Natural killer cell treated with Interleukin-12 subunit alpha and Interleukin-12 subunit beta and Interleukin-15 and Interleukin-18, amount 100 ng/mL, for 72 hours (primary cell): ENCODE data around the gene PITPNM1. TPM values are rescaled to one million over a fixed set of nuclear protein-coding genes. Genes with fewer than 3 reads are reported as not detected.
"Not testable (repeated sequence)": the region's sequence is repeated elsewhere in the genome, so short reads cannot be mapped to it uniquely, and the experiment has no call there.

Experiments used
- ATAC-seq, 2 donors: fragments of 150-1000 bp; cut with Tn5 transposase in 1 of 2; sonication (Bioruptor Pico), chemical (Tn5 transposase) in 1 of 2; 2 replicates each; pipeline ENCODE4 v1.10.0; 2021
- DNase-seq: peaks from one replicate; pipeline ENCODE4 v3.0.0; 2022; ENCODE audit warnings: low spot score
- H3K27ac Mint-ChIP-seq, 2 donors: 1 replicate in 1 of 2; 2 replicates in 1 of 2; pipeline ENCODE4 v1.8.0; 2022; ENCODE audit warnings: mixed read lengths in 2 of 2, mild to moderate bottlenecking in 1 of 2, moderate library complexity in 1 of 2
- H3K27me3 Mint-ChIP-seq, 2 donors: 1 replicate in 1 of 2; 2 replicates in 1 of 2; pipeline ENCODE4 v1.8.0; 2022; ENCODE audit warnings: mixed read lengths in 2 of 2
- H3K36me3 Mint-ChIP-seq: one replicate; pipeline ENCODE4 v1.8.0; 2022; ENCODE audit warnings: mixed read lengths
- H3K4me1 Mint-ChIP-seq, 2 donors: 1 replicate in 1 of 2; 2 replicates in 1 of 2; pipeline ENCODE4 v1.8.0; 2022; ENCODE audit warnings: low read depth in 2 of 2, mixed read lengths in 2 of 2, mild to moderate bottlenecking in 1 of 2
- H3K4me3 Mint-ChIP-seq: one replicate; pipeline ENCODE4 v1.8.0; 2022; ENCODE audit warnings: mixed read lengths
- H3K9me3 Mint-ChIP-seq: 2 replicates; pipeline ENCODE4 v1.8.0; 2022; ENCODE audit warnings: mixed read lengths
- total RNA-seq, 2 donors: library from RNA; stranded (reverse); gene quantifications; one replicate each; pipeline ENCODE4 v1.2.3, GENCODE V29; 2022

PITPNM1 gene
- total RNA-seq, 2 donors from 2014 or later: 66.0 to 174 TPM

GRCh38 chr11:67465530-67465929 is 39.6 kb downstream of the PITPNM1 start:
- not testable (repeated sequence) for H3K27me3 Mint-ChIP-seq, H3K9me3 Mint-ChIP-seq, ATAC-seq, DNase-seq, H3K36me3 Mint-ChIP-seq
- peaks cover 12 to 14% of the 10 kb centered on the region in 2 donors for H3K4me1 Mint-ChIP-seq
- H3K4me3 Mint-ChIP-seq: peak overlapping the region; percentile 73
- peak overlapping the region; percentile 79 to 83 for H3K27ac Mint-ChIP-seq

- peak overlapping the region; percentile 79 to 83 for H3K27ac Mint-ChIP-seq
- H3K4me1 Mint-ChIP-seq: peaks cover 12 to 14% of the 10 kb centered on the region in 2 donors
- H3K27me3 Mint-ChIP-seq: peaks cover 0 to 2% of the 10 kb centered on the region in 2 donors
- peak overlapping the region; percentile 73 for H3K4me3 Mint-ChIP-seq
- no peaks in the 10 kb centered on the region for H3K9me3 Mint-ChIP-seq
- no peak for ATAC-seq
- DNase-seq: no peak
- H3K36me3 Mint-ChIP-seq: no peaks in the 10 kb centered on the region
Observed at GRCh38 chr11:67465189-67465510, 40.0 kb downstream of the PITPNM1 start.

- DNase-seq: peak; percentile 94
- Mint-ChIP-seq H3K27ac (peak overlapping the region; percentile 79 to 83), H3K36me3 (no peaks in the 10 kb centered on the region), H3K27me3 (peaks cover 0 to 2% of the 10 kb centered on the region in 2 donors), H3K4me1 (peaks cover 12 to 14% of the 10 kb centered on the region in 2 donors), H3K9me3 (no peaks in the 10 kb centered on the region), H3K4me3 (peak overlapping the region; percentile 73)
- ATAC-seq: peak; percentile 86 to 91
Observed at GRCh38 chr11:67464411-67465188, 40.6 kb downstream of the PITPNM1 start.

- H3K36me3 Mint-ChIP-seq: no peaks in the 10 kb centered on the region
- no peak for ATAC-seq
- H3K27ac Mint-ChIP-seq: peak overlapping the region; percentile 79 to 83
Observed at GRCh38 chr11:67463680-67464410, 41.3 kb downstream of the PITPNM1 start.

GRCh38 chr11:67463186-67463585 is 42.0 kb downstream of the PITPNM1 start:
- no peak for DNase-seq
- peaks cover 0 to 2% of the 10 kb centered on the region in 2 donors for H3K27me3 Mint-ChIP-seq
- no peak for ATAC-seq
- no peak overlapping the region for H3K4me3 Mint-ChIP-seq
- H3K36me3 Mint-ChIP-seq: no peaks in the 10 kb centered on the region
- no peaks in the 10 kb centered on the region for H3K9me3 Mint-ChIP-seq
- H3K27ac Mint-ChIP-seq: no peak overlapping the region
- peaks cover 7 to 11% of the 10 kb centered on the region in 2 donors for H3K4me1 Mint-ChIP-seq

More at GRCh38 chr11:67463680-67464410, 41.3 kb downstream of the PITPNM1 start:
- H3K27me3 Mint-ChIP-seq: peaks cover 0 to 2% of the 10 kb centered on the region in 2 donors
- no peaks in the 10 kb centered on the region for H3K9me3 Mint-ChIP-seq
- H3K4me1 Mint-ChIP-seq: peaks cover 12 to 14% of the 10 kb centered on the region in 2 donors
- peak overlapping the region; percentile 73 for H3K4me3 Mint-ChIP-seq
- DNase-seq: no peak

GRCh38 chr11:67458266-67458665 is 46.9 kb downstream of the PITPNM1 start:
- Mint-ChIP-seq H3K27me3 (peaks cover 0 to 2% of the 10 kb centered on the region in 2 donors), H3K36me3 (no peaks in the 10 kb centered on the region), H3K27ac (no peak overlapping the region), H3K4me3 (no peak overlapping the region), H3K9me3 (no peaks in the 10 kb centered on the region), H3K4me1 (no peaks in the 10 kb centered on the region)
- ATAC-seq: no peak
- DNase-seq: no peak

- no peak for DNase-seq
- no peak overlapping the region for H3K4me3 Mint-ChIP-seq
- no peak overlapping the region for H3K27ac Mint-ChIP-seq
- no peaks in the 10 kb centered on the region for H3K36me3 Mint-ChIP-seq
- H3K9me3 Mint-ChIP-seq: no peaks in the 10 kb centered on the region
- ATAC-seq: no peak
- H3K4me1 Mint-ChIP-seq: no peaks in the 10 kb centered on the region
- H3K27me3 Mint-ChIP-seq: peaks cover 0 to 2% of the 10 kb centered on the region in 2 donors
Observed at GRCh38 chr11:67457453-67457852, 47.7 kb downstream of the PITPNM1 start.

GRCh38 chr11:67456068-67456705 is 49.0 kb downstream of the PITPNM1 start:
- no peaks in the 10 kb centered on the region for H3K4me1 Mint-ChIP-seq
- no peaks in the 10 kb centered on the region for H3K36me3 Mint-ChIP-seq
- DNase-seq (no peak), ATAC-seq (no peak)
- H3K27me3 Mint-ChIP-seq: peaks cover 0 to 5% of the 10 kb centered on the region in 2 donors
- H3K27ac Mint-ChIP-seq: no peak overlapping the region
- no peaks in the 10 kb centered on the region for H3K9me3 Mint-ChIP-seq
- H3K4me3 Mint-ChIP-seq: no peak overlapping the region

GRCh38 chr11:67455054-67455453 is 50.1 kb downstream of the PITPNM1 start, which contains the start of gene CABP4:
CABP4 (plus strand) TSS chr11:67455354; CDS start chr11:67455424, 70 bp downstream.
- H3K27me3 Mint-ChIP-seq: peaks cover 0 to 3% of the 10 kb centered on the region in 2 donors
- DNase-seq: no peak
- no peaks in the 10 kb centered on the region for H3K9me3 Mint-ChIP-seq
- no peak within 1 kb of the TSS for H3K4me3 Mint-ChIP-seq
- H3K27ac Mint-ChIP-seq: no peak within 1 kb of the TSS
- no peaks in the 10 kb centered on the region for H3K36me3 Mint-ChIP-seq
- no peak for ATAC-seq
- no peaks in the 10 kb centered on the region for H3K4me1 Mint-ChIP-seq

- ATAC-seq (no peak), DNase-seq (no peak)
- no peaks in the 10 kb centered on the region for H3K36me3 Mint-ChIP-seq
- peaks cover 0 to 6% of the 10 kb centered on the region in 2 donors for H3K27me3 Mint-ChIP-seq
- H3K4me3 Mint-ChIP-seq: no peak overlapping the region
- H3K4me1 Mint-ChIP-seq: peaks cover 4% of the 10 kb centered on the region in 2 donors
- H3K27ac Mint-ChIP-seq: no peak overlapping the region
- H3K9me3 Mint-ChIP-seq: no peaks in the 10 kb centered on the region
Observed at GRCh38 chr11:67453816-67454732, 51.1 kb downstream of the PITPNM1 start.

GRCh38 chr11:67452141-67452952 is 52.8 kb downstream of the PITPNM1 start, which contains the start of gene GPR152:
GPR152 (minus strand) TSS chr11:67452729; CDS start chr11:67452724, 5 bp downstream.
- no peak for ATAC-seq
- H3K9me3 Mint-ChIP-seq: no peaks in the 10 kb centered on the region
- peaks cover 0 to 6% of the 10 kb centered on the region in 2 donors for H3K27me3 Mint-ChIP-seq
- DNase-seq: no peak
- H3K36me3 Mint-ChIP-seq: no peaks in the 10 kb centered on the region
- H3K27ac Mint-ChIP-seq: no peak within 1 kb of the TSS
- peaks cover 5 to 6% of the 10 kb centered on the region in 2 donors for H3K4me1 Mint-ChIP-seq
- no peak within 1 kb of the TSS for H3K4me3 Mint-ChIP-seq

GRCh38 chr11:67451658-67451976 is 53.5 kb downstream of the PITPNM1 start:
- Mint-ChIP-seq H3K36me3 (no peaks in the 10 kb centered on the region), H3K27ac (no peak overlapping the region), H3K4me3 (no peak overlapping the region), H3K4me1 (peaks cover 5 to 6% of the 10 kb centered on the region in 2 donors), H3K27me3 (peaks cover 0 to 6% of the 10 kb centered on the region in 2 donors), H3K9me3 (no peaks in the 10 kb centered on the region)
- DNase-seq: no peak
- no peak for ATAC-seq
